Anterior cingulate cortex (tissue), 58 donors: ENCODE measurements around the gene LAMA4.
"Not testable (repeated sequence)": the region's sequence is repeated elsewhere in the genome, so short reads cannot be mapped to it uniquely, and the experiment has no call there.

Experiments
- DNase-seq, 58 donors: peaks; one replicate each; lab custom pipeline; 2025; lab: John Stamatoyannopoulos, UW

The LAMA4 gene

GRCh38 chr6:112109262-112109661 is 145.1 kb downstream of the LAMA4 start:
- peak in 4 of 58 donors; percentile 1 to 17 (median 6) for DNase-seq

GRCh38 chr6:112106562-112106961 is 147.8 kb downstream of the LAMA4 start:
- DNase-seq: no peak

GRCh38 chr6:112106026-112106425 is 148.3 kb downstream of the LAMA4 start:
- DNase-seq: not testable (repeated sequence)

- no peak for DNase-seq
Measured at GRCh38 chr6:112100561-112100960, 153.8 kb downstream of the LAMA4 start.

- no peak for DNase-seq
Measured at GRCh38 chr6:112096901-112097300, 157.5 kb downstream of the LAMA4 start.

GRCh38 chr6:112087916-112088315 is 166.5 kb downstream of the LAMA4 start:
- DNase-seq: no peak

GRCh38 chr6:112087136-112087911 is 167.0 kb downstream of the LAMA4 start, which contains the start of the genes FAM229B and TUBE1:
Gene FAM229B, plus strand, starts transcription at chr6:112087591. Its CDS starts 11,693 bp downstream, at chr6:112099284.
Gene TUBE1, minus strand, starts transcription at chr6:112087482. Its CDS starts 48 bp downstream, at chr6:112087434.
- peak; percentile 18 to 96 (median 89) for DNase-seq

- DNase-seq: peak in 2 of 58 donors; percentile 6 to 27
Measured at GRCh38 chr6:112086744-112087135, 167.6 kb downstream of the LAMA4 start.

GRCh38 chr6:112085286-112086065 is 168.9 kb downstream of the LAMA4 start:
- DNase-seq: no peak

- no peak for DNase-seq
Measured at GRCh38 chr6:112081569-112081968, 172.8 kb downstream of the LAMA4 start.

- DNase-seq: no peak
Measured at GRCh38 chr6:112066606-112067005, 187.8 kb downstream of the LAMA4 start.

GRCh38 chr6:112065426-112065986 is 188.9 kb downstream of the LAMA4 start:
- no peak for DNase-seq

GRCh38 chr6:112062966-112063365 is 191.4 kb downstream of the LAMA4 start:
- DNase-seq: no peak

GRCh38 chr6:112061605-112062004 is 192.8 kb downstream of the LAMA4 start:
- no peak for DNase-seq
